NCI-H2227 treated with DMSO at 0.1 percent for 48 hours (cell line): ENCODE measurements around the gene NME2.
A peak's percentile ranks its signal among the peaks of the same experiment; 100 is the strongest.
"Not testable (repeated sequence)": the region's sequence is repeated elsewhere in the genome, so short reads cannot be mapped to it uniquely, and the experiment has no call there.

Experiments used
- DNase-seq: peaks from one replicate; lab custom pipeline; 2025; lab: John Stamatoyannopoulos, UW

The NME2 gene

DNA sequence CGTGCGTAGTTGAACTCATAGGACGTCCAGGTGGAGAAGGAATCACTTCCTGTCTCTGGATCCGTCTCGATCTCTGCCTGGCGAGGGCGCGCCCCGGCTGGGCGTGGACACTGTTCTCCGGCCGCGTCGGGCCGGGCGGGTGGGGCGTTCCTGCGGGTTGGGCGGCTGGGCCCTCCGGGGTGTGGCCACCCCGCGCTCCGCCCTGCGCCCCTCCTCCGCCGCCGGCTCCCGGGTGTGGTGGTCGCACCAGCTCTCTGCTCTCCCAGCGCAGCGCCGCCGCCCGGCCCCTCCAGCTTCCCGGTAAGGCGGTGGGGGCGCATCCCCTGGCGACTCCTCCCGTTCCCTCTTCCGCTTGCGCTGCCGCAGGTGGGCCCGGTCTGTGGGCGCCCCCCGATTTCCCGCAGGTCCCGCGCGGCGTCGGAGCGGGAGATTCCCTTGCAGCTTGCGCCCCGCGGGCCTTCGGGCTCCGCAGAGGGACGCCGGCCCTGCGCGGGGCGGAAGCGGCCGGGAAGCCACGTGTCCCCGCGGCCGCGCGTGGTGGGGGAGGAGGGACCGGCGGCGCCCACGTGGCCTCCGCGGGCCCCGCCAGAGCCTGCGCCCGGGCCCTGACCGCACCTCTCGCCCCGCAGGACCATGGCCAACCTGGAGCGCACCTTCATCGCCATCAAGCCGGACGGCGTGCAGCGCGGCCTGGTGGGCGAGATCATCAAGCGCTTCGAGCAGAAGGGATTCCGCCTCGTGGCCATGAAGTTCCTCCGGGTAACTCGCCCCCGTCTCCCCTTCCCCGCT, at the start of gene NME2:
TSS of gene NME2 (plus strand) at position 214 of the 789 bp plus-strand sequence. CDS start at position 634, 420 bp downstream.
- DNase-seq = peak; percentile 88

DNA sequence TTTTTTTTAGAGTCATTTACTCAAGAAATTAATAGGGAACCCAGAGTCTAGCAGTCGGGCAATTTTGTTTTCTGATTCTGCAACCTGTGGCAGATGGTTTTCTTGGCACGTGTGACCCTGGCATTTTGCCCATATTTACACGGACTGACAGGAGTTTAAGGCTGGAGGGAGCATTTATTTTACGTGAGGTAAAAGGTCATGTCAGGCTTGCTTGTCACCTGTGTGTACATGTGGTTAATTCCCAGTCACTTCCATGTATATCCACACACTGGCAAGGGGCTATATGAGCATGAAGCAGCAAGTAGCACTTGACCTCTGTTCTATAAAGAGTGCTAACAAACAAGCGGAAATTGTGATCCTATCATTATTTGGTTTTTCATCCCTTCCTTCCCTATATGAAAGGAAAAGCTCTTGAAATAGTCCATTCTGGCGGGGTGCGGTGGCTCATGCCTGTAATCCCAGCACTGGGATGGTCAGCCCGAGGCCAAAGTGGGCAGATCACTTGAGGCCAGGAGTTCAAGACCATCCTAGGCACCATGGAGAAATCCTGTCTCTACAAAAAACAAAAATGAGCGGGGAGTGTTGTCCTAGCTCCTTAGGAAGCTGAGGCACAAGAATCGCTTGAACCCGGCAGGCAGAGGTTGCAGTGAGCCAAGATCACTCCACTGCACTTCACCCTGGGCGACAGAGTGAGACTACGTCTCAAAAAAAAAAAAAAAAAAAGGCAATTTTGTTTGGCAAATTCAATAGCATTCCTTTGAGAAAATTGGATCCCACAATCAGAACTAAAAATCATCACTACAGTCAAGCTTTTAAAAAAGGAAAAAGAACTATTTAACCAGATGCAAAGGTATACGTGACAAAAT, 47.6 kb upstream of the NME2 start:
- DNase-seq = peak; percentile 46

DNA sequence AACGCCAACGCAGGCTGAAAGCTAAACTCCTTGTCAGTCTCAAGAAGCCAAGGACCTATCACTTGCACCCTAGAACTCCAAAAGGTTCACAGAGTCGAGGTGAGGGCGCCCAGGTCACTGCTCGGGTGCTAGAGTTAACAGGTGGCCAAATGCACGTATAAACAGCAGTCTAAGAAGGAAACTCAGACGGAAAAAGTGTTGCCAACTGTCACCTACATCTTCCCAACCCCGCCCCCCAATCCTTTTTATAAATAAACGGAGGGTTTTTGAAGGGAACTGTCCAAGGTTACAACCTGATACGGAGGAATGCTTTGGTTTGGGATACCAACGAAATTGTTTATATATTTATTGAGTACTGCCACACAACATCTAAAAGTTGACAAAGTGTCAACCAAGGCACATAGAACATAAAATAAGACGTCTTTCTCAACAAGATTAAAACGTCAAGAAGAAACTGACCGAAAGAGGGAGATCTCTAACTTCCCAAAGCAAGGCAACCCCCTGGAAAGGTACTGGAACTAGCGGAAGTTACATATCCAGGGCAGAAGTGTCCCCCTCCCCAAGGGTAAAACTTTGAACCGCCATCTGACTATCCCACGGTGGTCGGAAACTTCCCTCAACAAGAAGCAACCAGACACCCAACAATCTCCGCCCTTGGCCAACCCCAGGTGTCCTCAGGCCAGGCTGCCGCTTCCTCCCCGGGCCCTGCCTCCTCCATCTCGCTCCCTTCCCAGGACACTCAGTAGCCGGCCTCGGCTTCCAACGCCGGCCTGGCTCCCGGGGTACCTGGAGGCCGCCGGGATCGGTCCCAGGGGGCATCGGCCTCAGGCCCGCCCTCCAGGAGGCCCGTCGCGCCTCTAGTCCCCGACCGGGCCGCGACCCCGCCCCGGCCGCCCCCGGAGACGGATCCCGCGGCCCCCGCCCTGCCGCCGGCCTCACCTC, 46.5 kb upstream of the NME2 start:
- DNase-seq = no peak

DNA sequence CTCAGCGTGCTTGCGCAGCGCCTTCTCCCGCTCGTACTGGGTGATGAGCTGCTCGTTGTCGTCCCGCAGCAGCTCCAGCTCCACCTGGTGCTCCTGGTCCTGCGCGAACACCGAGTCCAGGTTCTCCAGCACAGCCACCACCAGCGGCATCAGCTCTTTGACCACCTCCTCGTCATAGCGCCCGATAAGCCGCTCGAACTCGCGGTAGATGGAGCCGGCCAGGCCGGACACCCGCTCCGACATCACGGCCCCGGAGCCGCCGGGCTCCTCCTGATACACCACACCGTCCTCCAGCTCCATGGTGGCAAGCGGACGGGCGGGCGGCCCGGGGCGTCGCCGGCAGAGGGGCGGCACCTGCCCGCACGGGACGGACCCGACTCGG, 45.9 kb upstream of the NME2 start:
- DNase-seq = no peak

GRCh38 chr17:51120739-51121619, 45.2 kb upstream of the NME2 start, which contains the start of gene SPAG9:
TSS of gene SPAG9 (minus strand) at chr17:51120868. CDS start at chr17:51120656, 212 bp downstream.
- peak; percentile 94 for DNase-seq

DNA sequence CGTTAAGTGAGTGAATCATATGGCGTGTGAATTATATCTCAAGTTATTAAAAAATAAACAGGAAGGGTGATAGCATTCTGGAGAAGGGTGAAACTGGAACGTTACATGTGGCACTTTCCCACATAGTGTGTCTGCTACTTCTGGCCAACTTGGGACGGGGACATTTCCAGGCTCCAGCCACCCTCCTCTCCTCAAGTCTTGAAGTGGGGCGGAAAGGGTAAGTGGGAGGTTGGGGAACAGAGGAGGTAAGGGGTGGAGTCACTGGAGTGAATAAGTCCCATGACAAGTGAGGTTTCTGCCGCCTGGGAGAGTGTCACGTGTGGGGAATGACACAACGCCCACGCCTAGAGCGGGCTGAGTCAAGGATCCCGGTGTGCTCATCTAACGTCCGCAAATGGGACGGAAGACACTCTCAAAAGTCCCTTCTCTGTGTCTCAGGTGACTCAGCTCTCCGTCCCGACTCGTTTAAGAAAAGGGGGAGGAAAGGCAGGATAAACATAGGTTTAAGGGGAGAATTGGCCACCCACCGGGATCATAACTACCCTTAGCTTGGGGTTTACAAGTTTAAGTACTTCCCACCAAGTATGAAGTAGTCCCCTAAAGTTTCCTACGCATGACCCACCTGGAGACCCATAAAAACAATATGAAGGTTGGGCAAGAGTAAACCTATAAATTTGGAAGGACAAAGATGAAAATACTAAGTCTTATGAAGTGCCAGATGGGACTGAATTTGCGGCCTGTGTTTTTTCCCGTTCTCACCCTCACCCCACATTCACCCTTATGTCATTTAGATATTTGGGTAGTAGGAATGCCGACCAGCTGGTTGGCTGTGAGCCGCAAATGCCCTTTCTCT, 44.4 kb upstream of the NME2 start:
- peak; percentile 43 for DNase-seq

GRCh38 chr17:51122473-51123115, 43.6 kb upstream of the NME2 start:
- not testable (repeated sequence) for DNase-seq

GRCh38 chr17:51124640-51125503, 41.3 kb upstream of the NME2 start:
- no peak for DNase-seq

GRCh38 chr17:51128076-51128475, 38.1 kb upstream of the NME2 start:
- DNase-seq = no peak

GRCh38 chr17:51132964-51133319, 33.3 kb upstream of the NME2 start:
- DNase-seq = no peak

DNA sequence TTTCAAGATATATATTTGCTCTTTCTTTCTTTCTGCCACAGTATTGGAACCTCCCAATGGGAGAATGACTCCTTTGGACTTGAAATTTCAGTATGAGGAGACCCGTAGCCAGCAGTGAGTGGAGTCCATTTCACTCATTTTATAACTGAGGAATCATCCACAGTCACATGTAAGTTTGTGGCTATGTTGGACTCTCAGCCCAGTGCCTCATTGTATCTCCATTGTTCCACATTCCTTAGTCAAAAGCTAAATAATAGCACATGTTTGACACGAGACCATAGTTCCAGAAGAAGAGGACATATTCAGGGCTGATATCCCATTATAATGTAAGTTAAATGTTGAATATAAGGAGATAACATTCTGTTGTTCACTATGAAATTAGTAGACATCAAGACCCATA, 32.8 kb upstream of the NME2 start:
- no peak for DNase-seq

DNA sequence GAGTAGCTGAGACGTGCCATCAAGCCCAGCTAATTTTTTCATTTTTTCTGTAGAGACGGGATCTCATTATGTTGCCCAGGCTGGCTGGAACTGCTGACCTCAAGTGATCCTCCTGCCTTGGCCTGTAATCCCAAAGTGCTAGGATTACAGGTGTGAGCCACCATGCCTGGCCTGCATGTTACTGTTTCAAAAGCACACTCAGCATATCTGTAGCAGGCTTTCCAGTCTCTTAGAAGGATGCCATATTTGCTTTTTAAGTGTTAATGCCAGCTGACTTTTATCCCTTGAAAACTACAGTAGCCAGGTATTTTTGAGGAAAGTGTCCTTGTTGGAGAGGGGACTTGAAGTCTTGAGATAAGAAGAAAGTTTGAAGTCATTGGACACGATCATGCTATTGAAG, 30.3 kb upstream of the NME2 start:
- no peak for DNase-seq

DNA sequence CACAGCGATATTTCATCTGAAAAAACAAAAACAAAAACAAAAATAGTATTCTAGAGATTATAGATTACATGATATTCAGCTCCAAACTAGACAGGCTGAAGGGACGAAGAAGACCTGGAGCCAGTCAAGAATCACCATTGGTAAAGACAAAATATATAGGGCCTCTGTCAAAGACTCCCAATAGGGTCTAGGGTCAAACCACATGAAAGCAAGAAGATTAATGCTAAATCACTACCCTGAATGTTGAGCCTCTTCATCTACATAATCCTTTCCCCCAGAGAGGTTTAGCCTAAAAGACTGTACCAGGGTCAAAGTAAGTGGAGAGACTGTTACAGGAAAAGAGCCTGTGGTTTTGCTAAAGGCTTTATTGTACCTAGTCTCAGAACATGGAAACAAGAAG, 23.6 kb upstream of the NME2 start:
- DNase-seq = no peak

- peak; percentile 38 for DNase-seq
Measured at GRCh38 chr17:51144266-51145022, 21.8 kb upstream of the NME2 start.

DNA sequence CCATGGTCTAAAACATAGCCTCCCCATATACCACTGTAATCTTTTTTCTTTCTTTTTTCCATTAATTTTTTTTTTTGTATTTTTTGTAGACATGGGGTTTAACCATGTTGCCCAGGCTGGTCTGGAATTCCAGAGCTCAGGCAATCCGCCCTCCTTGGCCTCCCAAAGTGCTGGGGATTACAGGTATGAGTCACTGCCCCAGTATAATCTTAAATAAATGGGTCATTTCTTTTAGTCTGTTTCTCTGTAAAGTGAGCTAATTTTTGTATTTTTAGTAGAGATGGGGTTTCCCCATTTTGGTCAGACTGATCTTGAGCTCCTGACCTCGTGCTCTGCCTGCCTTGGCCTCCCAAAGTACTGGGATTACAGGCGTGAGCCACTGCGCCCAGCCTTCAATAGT, 18.6 kb upstream of the NME2 start:
- DNase-seq = no peak

DNA sequence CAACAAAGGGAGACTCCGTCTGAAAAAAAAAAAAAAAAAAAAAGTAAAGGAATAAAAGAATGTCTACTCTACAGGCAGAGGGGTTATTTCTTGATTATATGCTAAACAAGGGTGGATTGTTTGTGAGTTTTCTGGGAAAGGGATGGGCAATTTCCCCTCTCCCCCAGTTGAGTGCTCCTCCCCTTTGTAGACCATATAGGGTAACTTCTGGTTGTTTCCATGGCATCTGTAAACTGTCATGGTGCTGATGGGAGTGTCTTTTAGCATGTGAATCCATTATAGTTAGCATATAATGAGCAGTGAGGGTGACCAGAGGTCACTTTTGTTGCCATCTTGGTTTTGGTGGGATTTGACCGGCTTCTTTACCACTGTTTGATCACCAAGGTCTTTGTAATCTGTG, 17.0 kb upstream of the NME2 start:
- DNase-seq = no peak

DNA sequence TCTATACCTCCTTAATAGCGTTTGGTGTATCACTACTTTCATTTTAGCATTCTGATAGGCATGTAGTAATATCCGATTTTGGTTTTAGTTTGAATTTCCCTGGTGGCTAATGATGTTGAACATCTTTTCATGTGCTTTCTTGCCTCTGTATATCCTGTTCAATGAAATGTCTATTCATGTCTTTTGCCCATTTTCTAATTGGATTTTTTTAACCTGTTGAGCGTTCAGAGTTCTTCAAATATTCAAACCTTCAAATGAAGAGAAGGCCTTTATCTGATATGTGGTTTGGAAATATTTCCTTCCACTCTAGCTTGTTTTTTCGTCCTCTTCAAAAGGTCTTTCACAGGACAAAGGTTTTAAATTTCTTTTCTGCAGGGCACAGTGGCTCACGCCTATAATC, 15.3 kb upstream of the NME2 start:
- DNase-seq = no peak

DNA sequence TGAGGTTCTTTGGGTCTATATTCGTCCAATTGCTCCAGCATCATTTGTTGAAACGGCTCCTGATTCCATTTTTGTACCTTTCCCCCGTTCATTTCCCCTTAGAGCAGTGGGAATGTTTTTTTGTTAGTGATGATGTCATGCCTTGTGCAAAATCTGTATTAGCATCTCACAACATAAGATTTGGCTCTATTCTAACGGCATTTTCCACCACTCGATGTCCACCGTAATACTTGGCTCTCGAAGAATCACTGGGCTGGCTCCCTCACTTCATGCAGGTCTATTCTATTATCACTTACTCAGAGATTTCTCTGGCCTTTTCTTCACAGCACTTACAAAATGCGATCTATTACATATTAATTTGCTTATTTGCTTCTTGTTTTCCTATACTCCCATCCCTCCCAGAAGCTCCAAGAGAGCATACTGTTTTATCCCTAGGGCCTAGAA, 13.4 kb upstream of the NME2 start:
- DNase-seq = no peak
